Ectodermal cell (in vitro differentiated cells): Measurements from ENCODE around the gene ZDHHC5.
A peak's percentile ranks its signal among the peaks of the same experiment; 100 is the strongest.

ENCODE experiments used
- H3K27ac ChIP-seq: 2 replicates; pipeline ENCODE4 v1.7.0; 2013; ENCODE audit warnings: mild to moderate bottlenecking, low read depth, low read length; ENCODE audit not compliant: insufficient read depth, poor library complexity, severe bottlenecking
- H3K27me3 ChIP-seq: 2 replicates; pipeline ENCODE4 v1.7.0; 2013; ENCODE audit warnings: mild to moderate bottlenecking, low read length; ENCODE audit not compliant: insufficient read depth, control insufficient read depth, poor library complexity, severe bottlenecking
- H3K36me3 ChIP-seq: one replicate; pipeline ENCODE4 v1.7.0; 2013; ENCODE audit warnings: low read length; ENCODE audit not compliant: control insufficient read depth, insufficient read depth
- H3K4me1 ChIP-seq: one replicate; pipeline ENCODE4 v1.7.0; 2013; ENCODE audit warnings: low read length; ENCODE audit not compliant: control insufficient read depth, insufficient read depth
- H3K4me3 ChIP-seq: 2 replicates; pipeline ENCODE4 v1.7.0; 2013; ENCODE audit warnings: low read depth, low read length, control low read depth; ENCODE audit not compliant: insufficient read depth
- H3K9me3 ChIP-seq: 2 replicates; pipeline ENCODE4 v1.7.0; 2013; ENCODE audit warnings: mild to moderate bottlenecking, low read length, moderate library complexity; ENCODE audit not compliant: control insufficient read depth
- WGBS, 2 experiments: methylation state at CpG; one replicate each; pipeline ENCODE4 v1.1.7; 2013; ENCODE audit warnings: missing lambda C conversion rate in 2 of 2; 5-methylcytosine and 5-hydroxymethylcytosine counted together

Gene ZDHHC5

GRCh38 chr11:57644748-57645688 lies 22.9 kb upstream of the ZDHHC5 start:
- 39 to 44% methylated on average over 17 of the region's 17 CpGs for WGBS, 2 experiments
- no peaks in the 10 kb centered on the region for H3K9me3 ChIP-seq
- H3K36me3 ChIP-seq, result no peaks in the 10 kb centered on the region
- H3K4me3 ChIP-seq, result no peak overlapping the region
- H3K4me1 ChIP-seq, result peaks cover 67% of the 10 kb centered on the region
- H3K27ac ChIP-seq, result no peak overlapping the region
- no peaks in the 10 kb centered on the region for H3K27me3 ChIP-seq

GRCh38 chr11:57645689-57646085 lies 22.2 kb upstream of the ZDHHC5 start:
- no peak overlapping the region for H3K27ac ChIP-seq
- no peak overlapping the region for H3K4me3 ChIP-seq
- H3K36me3 ChIP-seq, result no peaks in the 10 kb centered on the region
- H3K4me1 ChIP-seq, result peaks cover 71% of the 10 kb centered on the region
- H3K27me3 ChIP-seq, result no peaks in the 10 kb centered on the region
- H3K9me3 ChIP-seq, result no peaks in the 10 kb centered on the region
- 62 to 68% methylated on average over 5 of the region's 5 CpGs for WGBS, 2 experiments

- Histone ChIP-seq H3K4me1 (peaks cover 66% of the 10 kb centered on the region), H3K27me3 (no peaks in the 10 kb centered on the region), H3K27ac (peak overlapping the region; percentile 6), H3K36me3 (no peaks in the 10 kb centered on the region), H3K9me3 (no peaks in the 10 kb centered on the region), H3K4me3 (no peak overlapping the region)
- 57 to 61% methylated on average over 10 of the region's 10 CpGs for WGBS, 2 experiments
Observed at GRCh38 chr11:57646194-57646798, 21.6 kb upstream of the ZDHHC5 start.

- WGBS, 2 experiments, result 7 to 8% methylated on average over 23 of the region's 23 CpGs
- Histone ChIP-seq H3K27me3 (no peaks in the 10 kb centered on the region), H3K9me3 (no peaks in the 10 kb centered on the region), H3K4me3 (no peak overlapping the region), H3K27ac (peak overlapping the region; percentile 6), H3K36me3 (no peaks in the 10 kb centered on the region), H3K4me1 (peaks cover 62% of the 10 kb centered on the region)
Observed at GRCh38 chr11:57646799-57647303, 21.1 kb upstream of the ZDHHC5 start.

GRCh38 chr11:57647372-57647771 lies 20.5 kb upstream of the ZDHHC5 start:
- peaks cover 60% of the 10 kb centered on the region for H3K4me1 ChIP-seq
- 3 to 5% methylated on average over 10 of the region's 10 CpGs for WGBS, 2 experiments

GRCh38 chr11:57647960-57648800 lies 19.7 kb upstream of the ZDHHC5 start:
- no peak overlapping the region for H3K27ac ChIP-seq

More at GRCh38 chr11:57647372-57647771, 20.5 kb upstream of the ZDHHC5 start:
- no peak overlapping the region for H3K27ac ChIP-seq
- H3K27me3 ChIP-seq, result no peaks in the 10 kb centered on the region
- H3K9me3 ChIP-seq, result no peaks in the 10 kb centered on the region
- no peaks in the 10 kb centered on the region for H3K36me3 ChIP-seq
- no peak overlapping the region for H3K4me3 ChIP-seq

GRCh38 chr11:57648801-57649735 lies 18.8 kb upstream of the ZDHHC5 start:
- WGBS, 2 experiments, result 1 to 2% methylated on average over 22 to 23 of the region's 23 CpGs
- H3K4me1 ChIP-seq, result peaks cover 60% of the 10 kb centered on the region

More at GRCh38 chr11:57647960-57648800, 19.7 kb upstream of the ZDHHC5 start:
- Histone ChIP-seq H3K27me3 (no peaks in the 10 kb centered on the region), H3K4me1 (peaks cover 60% of the 10 kb centered on the region), H3K36me3 (no peaks in the 10 kb centered on the region), H3K4me3 (peak overlapping the region; percentile 39), H3K9me3 (no peaks in the 10 kb centered on the region)
- 7 to 9% methylated on average over 13 of the region's 13 CpGs for WGBS, 2 experiments

GRCh38 chr11:57649826-57650738 lies 17.8 kb upstream of the ZDHHC5 start, which contains the start of gene YPEL4:
YPEL4 (minus strand) TSS chr11:57649912; CDS start chr11:57647107, 2,805 bp downstream.
- Histone ChIP-seq H3K27me3 (no peaks in the 10 kb centered on the region), H3K9me3 (no peaks in the 10 kb centered on the region), H3K36me3 (no peaks in the 10 kb centered on the region), H3K4me1 (peaks cover 54% of the 10 kb centered on the region), H3K4me3 (peak within 1 kb of the TSS; percentile 39), H3K27ac (peak within 1 kb of the TSS; percentile 42)
- WGBS, 2 experiments, result 19 to 25% methylated on average over 13 to 15 of the region's 15 CpGs

More at GRCh38 chr11:57648801-57649735, 18.8 kb upstream of the ZDHHC5 start:
- peak overlapping the region; percentile 39 for H3K4me3 ChIP-seq
- H3K27me3 ChIP-seq, result no peaks in the 10 kb centered on the region
- peak overlapping the region; percentile 11 for H3K27ac ChIP-seq
- H3K36me3 ChIP-seq, result no peaks in the 10 kb centered on the region
- no peaks in the 10 kb centered on the region for H3K9me3 ChIP-seq
